Chondrocyte (in vitro differentiated cells): ENCODE results near the gene SFXN1. TPM values are rescaled to one million over a fixed set of nuclear protein-coding genes. Genes with fewer than 3 reads are reported as not detected.

Source experiments
- DNase-seq: peaks from one replicate; pipeline ENCODE4 v3.0.0; 2021; ENCODE audit warnings: mixed read lengths, low spot score
- H3K27ac Mint-ChIP-seq: one replicate; pipeline ENCODE4 v1.8.0; 2021; ENCODE audit warnings: mild to moderate bottlenecking, moderate library complexity, mixed read lengths; ENCODE audit not compliant: unreplicated experiment
- H3K27me3 Mint-ChIP-seq: 2 replicates; pipeline ENCODE4 v1.8.0; 2021; ENCODE audit warnings: low read depth, mixed read lengths
- H3K36me3 Mint-ChIP-seq: 2 replicates; pipeline ENCODE4 v1.8.0; 2021; ENCODE audit warnings: low read depth, mixed read lengths
- H3K4me1 Mint-ChIP-seq: 2 replicates; pipeline ENCODE4 v1.8.0; 2021; ENCODE audit warnings: low read depth, mild to moderate bottlenecking, mixed read lengths
- H3K4me3 Mint-ChIP-seq: one replicate; pipeline ENCODE4 v1.8.0; 2021; ENCODE audit warnings: mild to moderate bottlenecking, moderate library complexity, mixed read lengths; ENCODE audit not compliant: unreplicated experiment
- H3K9me3 Mint-ChIP-seq: 2 replicates; pipeline ENCODE4 v1.8.0; 2021; ENCODE audit warnings: low read depth, mixed read lengths
- CTCF ChIP-seq: fragments of 200-600 bp; sonication (generic); IDR thresholded peaks from 2 replicates; pipeline ENCODE4 v1.5.0; 2021; ENCODE audit warnings: antibody characterized with exemption, mild to moderate bottlenecking, moderate library complexity
- total RNA-seq: library from RNA; stranded (reverse); gene quantifications from 3 replicates; pipeline ENCODE4 v1.2.1, GENCODE V29; 2021

Gene SFXN1
- total RNA-seq, 1 donor from 2014 or later, result 58.9 TPM

- Mint-ChIP-seq H3K9me3 (peaks cover 8% of the 10 kb centered on the region), H3K4me1 (no peaks in the 10 kb centered on the region), H3K4me3 (no peak overlapping the region), H3K36me3 (peaks cover 50% of the 10 kb centered on the region), H3K27ac (no peak overlapping the region), H3K27me3 (no peaks in the 10 kb centered on the region)
- TF ChIP-seq CTCF, result no peak
- DNase-seq, result no peak
These were observed 42.0 kb downstream of the SFXN1 start for GRCh38 chr5:175520321-175520720.

DNA sequence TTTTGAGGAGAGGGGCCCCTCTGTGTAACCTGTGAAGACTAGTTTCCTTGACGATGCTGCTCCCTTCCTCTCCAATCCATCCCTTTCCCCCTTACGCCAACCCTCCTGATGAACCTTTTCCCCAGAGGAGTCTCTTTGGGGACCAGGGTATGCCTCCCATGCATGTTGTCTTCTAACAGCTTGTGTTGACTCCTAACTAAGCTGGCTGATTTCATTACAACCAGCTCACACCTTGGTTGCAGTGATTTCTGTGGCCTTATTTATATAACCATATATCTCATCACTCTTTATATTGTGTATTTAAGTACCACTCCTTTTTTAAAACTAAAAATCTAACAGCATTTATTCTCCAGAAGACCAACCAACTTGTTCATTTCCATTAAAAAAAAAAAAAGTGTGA, 42.5 kb downstream of the SFXN1 start:
- H3K4me3 Mint-ChIP-seq, result no peak overlapping the region
- H3K27me3 Mint-ChIP-seq, result no peaks in the 10 kb centered on the region
- no peak overlapping the region for H3K27ac Mint-ChIP-seq
- H3K36me3 Mint-ChIP-seq, result peaks cover 48% of the 10 kb centered on the region
- H3K9me3 Mint-ChIP-seq, result peaks cover 8% of the 10 kb centered on the region
- H3K4me1 Mint-ChIP-seq, result no peaks in the 10 kb centered on the region
- no peak for TF ChIP-seq CTCF
- DNase-seq, result no peak

- Mint-ChIP-seq H3K4me1 (no peaks in the 10 kb centered on the region), H3K36me3 (peaks cover 49% of the 10 kb centered on the region), H3K27ac (no peak overlapping the region), H3K9me3 (peaks cover 8% of the 10 kb centered on the region), H3K4me3 (no peak overlapping the region), H3K27me3 (no peaks in the 10 kb centered on the region)
- DNase-seq, result no peak
- no peak for TF ChIP-seq CTCF
These were observed 43.0 kb downstream of the SFXN1 start for GRCh38 chr5:175521313-175521833.

DNA sequence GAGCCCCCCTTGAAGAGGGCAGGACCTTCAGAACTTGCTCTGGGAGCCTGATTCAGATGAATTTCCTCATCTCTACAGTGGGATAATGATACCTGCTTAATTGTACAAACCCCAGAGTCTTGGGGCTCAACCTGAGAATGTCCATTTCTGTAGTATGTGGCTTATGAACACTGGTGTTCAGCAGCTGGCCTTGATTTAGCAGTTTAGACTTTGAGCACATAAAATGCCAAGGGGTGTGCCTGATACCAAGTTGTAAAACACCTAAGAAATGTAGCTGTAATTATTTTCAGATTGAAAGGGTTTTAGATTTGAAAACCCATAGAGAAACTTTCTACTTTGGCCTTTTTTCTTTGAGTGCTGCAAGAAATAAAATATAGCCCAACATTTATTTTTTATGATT, 44.9 kb downstream of the SFXN1 start:
- TF ChIP-seq CTCF, result no peak
- H3K36me3 Mint-ChIP-seq, result peaks cover 36% of the 10 kb centered on the region
- H3K4me3 Mint-ChIP-seq, result no peak overlapping the region

DNA sequence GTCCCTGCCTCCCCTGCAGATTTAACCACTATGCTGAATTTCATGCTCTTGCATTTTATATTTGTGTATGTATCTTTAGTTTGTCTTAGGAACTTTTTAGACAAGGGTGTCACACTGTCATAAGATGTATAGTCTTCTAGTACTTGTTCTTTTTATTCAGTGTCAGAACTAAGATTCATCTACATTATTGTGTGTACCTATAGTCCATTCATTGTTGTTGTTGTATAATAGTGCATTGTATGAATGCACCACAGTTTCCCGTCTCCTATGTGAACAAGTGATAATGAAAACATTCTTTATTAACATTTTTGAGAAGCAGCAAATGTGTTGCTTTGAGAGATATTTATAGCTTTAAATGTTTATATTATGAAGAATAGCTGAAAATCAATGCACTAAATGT, 45.9 kb downstream of the SFXN1 start:
- no peak overlapping the region for H3K4me3 Mint-ChIP-seq
- no peaks in the 10 kb centered on the region for H3K9me3 Mint-ChIP-seq
- no peak for DNase-seq
- peaks cover 34% of the 10 kb centered on the region for H3K36me3 Mint-ChIP-seq
- TF ChIP-seq CTCF, result no peak
- H3K4me1 Mint-ChIP-seq, result no peaks in the 10 kb centered on the region
- H3K27me3 Mint-ChIP-seq, result no peaks in the 10 kb centered on the region
- no peak overlapping the region for H3K27ac Mint-ChIP-seq

More for the DNA sequence above, 44.9 kb downstream of the SFXN1 start:
- no peaks in the 10 kb centered on the region for H3K27me3 Mint-ChIP-seq
- no peaks in the 10 kb centered on the region for H3K4me1 Mint-ChIP-seq
- peaks cover 6% of the 10 kb centered on the region for H3K9me3 Mint-ChIP-seq
- DNase-seq, result no peak
- H3K27ac Mint-ChIP-seq, result no peak overlapping the region
